Loucy (cell line): ENCODE results near the gene MUC20.

Experiments used
- CTCF ChIP-seq: fragments of 200-600 bp; sonication (generic); conservative IDR thresholded peaks from 2 replicates; pipeline ENCODE4 v1.5.1; 2014; ENCODE audit warnings: mild to moderate bottlenecking, antibody characterized with exemption, low read length
- EZH2phosphoT487 ChIP-seq: fragments of 200-600 bp; IDR thresholded peaks from 2 replicates; pipeline ENCODE4 v1.6.1; 2018; ENCODE audit warnings: antibody characterized with exemption, mild to moderate bottlenecking, moderate library complexity, borderline replicate concordance

GRCh38 chr3:195762611-195763010, 41.8 kb downstream of the MUC20 start:
- TF ChIP-seq CTCF (no peak), EZH2phosphoT487 (no peak)
